H1 (cell line): Measurements from ENCODE around the gene ZDHHC5. TPM values are rescaled to one million over a fixed set of nuclear protein-coding genes. Genes with fewer than 3 reads are reported as not detected.
A peak's percentile ranks its signal among the peaks of the same experiment; 100 is the strongest.

Experiments used
- CHD7 ChIP-seq: fragments of 300-600 bp; sonication (generic); IDR thresholded peaks from 2 replicates; pipeline ENCODE4 v1.7.1; 2012; ENCODE audit warnings: low read length, moderate library complexity, mild to moderate bottlenecking, inconsistent platforms; ENCODE audit not compliant: insufficient replicate concordance
- CTBP2 ChIP-seq: IDR thresholded peaks from 2 replicates; pipeline ENCODE4 v1.7.0; 2011; ENCODE audit warnings: borderline replicate concordance, mild to moderate bottlenecking, moderate library complexity, mixed read lengths, low read length; ENCODE audit not compliant: insufficient read depth, insufficient read length
- EZH2 ChIP-seq: fragments of 200-600 bp; sonication (generic); IDR thresholded peaks from 2 replicates; pipeline ENCODE4 v1.7.1; 2012; ENCODE audit warnings: low read depth, mild to moderate bottlenecking, moderate library complexity, low read length, inconsistent platforms; ENCODE audit not compliant: severe bottlenecking
- HDAC2 ChIP-seq, 2 experiments: fragments of 300-600 bp in 1 of 2; sonication (generic) in 1 of 2; IDR thresholded peaks; 2 replicates each; pipeline ENCODE4 v1.6.1; 2011 to 2012; ENCODE audit warnings: low read depth in 2 of 2, low read length in 2 of 2, mild to moderate bottlenecking in 2 of 2, moderate library complexity in 2 of 2, borderline replicate concordance in 1 of 2, inconsistent platforms in 1 of 2
- POLR2A ChIP-seq, 2 experiments: IDR thresholded peaks; 1 replicate in 1 of 2; 2 replicates in 1 of 2; pipeline ENCODE4 v1.6.1; 2011; ENCODE audit warnings: low read depth in 2 of 2, low read length in 2 of 2, mild to moderate bottlenecking in 2 of 2; ENCODE audit errors: control extremely low read depth in 1 of 2
- POLR2AphosphoS5 ChIP-seq: IDR thresholded peaks from 2 replicates; pipeline ENCODE4 v1.6.1; 2011; ENCODE audit warnings: low read depth, low read length
- POU5F1 ChIP-seq: IDR thresholded peaks from 2 replicates; pipeline ENCODE4 v1.6.1; 2011; ENCODE audit warnings: low read depth, mild to moderate bottlenecking, low read length, moderate library complexity
- polyA plus RNA-seq, 7 experiments: library from polyadenylated mRNA; depleted of rRNA in 3 of 7; stranded (reverse) in 5 of 7; unstranded in 2 of 7; fragments of >200 nt in 5 of 7; fragments of 200-250 nt in 2 of 7; gene quantifications; 1 replicate in 5 of 7; 2 replicates in 1 of 7; 4 replicates in 1 of 7; pipeline versions ENCODE4 v1.2.1 to v1.2.3, GENCODE V29; 2011 to 2013; ENCODE audit warnings: missing spikeins in 2 of 7, mixed read lengths in 2 of 7
- total RNA-seq: library from RNA; stranded (reverse); fragmentation: NEBNext Ultra II Directional; extraction: Animal tissue kit (Norgen Biotek cat#: 25700); gene quantifications from 2 replicates; pipeline ENCODE4 v1.2.1, GENCODE V29; 2021
- TF ChIP-seq, protein P1 (sequence below): IDR thresholded peaks from 2 replicates; pipeline ENCODE4 v1.6.1; 2012; ENCODE audit warnings: inconsistent platforms

ZDHHC5 gene
- total and polyA plus RNA-seq, 2 of the 8 experiments (the other 6 are each of a cell fraction or from before 2014, with no cell fraction given): 40.0 to 56.3 TPM

- TF ChIP-seq EZH2 (no peak), HDAC2 (IDR thresholded peaks at IDR 0.05; ENCODE audit: borderline replicate concordance in 1 of 2, low read depth in 2 of 2, low read length in 2 of 2) (0 out of 4 replicates have a peak, but pooled peaks of 1 of the 2 experiments have one; percentile 50), POLR2A (IDR thresholded peaks at IDR 0.05; ENCODE audit: control extremely low read depth in 1 of 2, low read depth in 2 of 2, low read length in 2 of 2) (peak; percentile 18 to 68; a peak in 2 of 3 replicates), CTBP2 (no peak), POLR2AphosphoS5 (peak; percentile 87), POU5F1 (no peak), CHD7 (no peak)
- TF ChIP-seq, protein P1, sequence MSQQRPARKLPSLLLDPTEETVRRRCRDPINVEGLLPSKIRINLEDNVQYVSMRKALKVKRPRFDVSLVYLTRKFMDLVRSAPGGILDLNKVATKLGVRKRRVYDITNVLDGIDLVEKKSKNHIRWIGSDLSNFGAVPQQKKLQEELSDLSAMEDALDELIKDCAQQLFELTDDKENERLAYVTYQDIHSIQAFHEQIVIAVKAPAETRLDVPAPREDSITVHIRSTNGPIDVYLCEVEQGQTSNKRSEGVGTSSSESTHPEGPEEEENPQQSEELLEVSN: peak; percentile 23; the same call in 1 of the 2 replicates
Measured at GRCh38 chr11:57648801-57649735, 18.8 kb upstream of the ZDHHC5 start (continued).
